Effector memory CD8-positive, alpha-beta T cell (primary cell): ENCODE measurements around the gene FAM184B.

ENCODE experiments used
- ATAC-seq: fragments of 150-1000 bp; cut with Tn5 transposase; replicated peaks from 2 replicates; pipeline ENCODE4 v1.10.0; 2021; ENCODE audit warnings: mild to moderate bottlenecking, moderate library complexity
- DNase-seq, 3 experiments: peaks; one replicate each; pipeline ENCODE4 v3.0.0; 2021
- H3K27ac Mint-ChIP-seq, 2 donors: one replicate each; pipeline ENCODE4 v1.8.0; 2022; ENCODE audit warnings: mild to moderate bottlenecking in 2 of 2, mixed read lengths in 2 of 2, moderate library complexity in 2 of 2
- H3K27me3 Mint-ChIP-seq, 2 donors: one replicate each; pipeline ENCODE4 v1.8.0; 2022; ENCODE audit warnings: mixed read lengths in 2 of 2
- H3K36me3 Mint-ChIP-seq: one replicate; pipeline ENCODE4 v1.8.0; 2022; ENCODE audit warnings: mild to moderate bottlenecking, moderate library complexity, mixed read lengths; ENCODE audit not compliant: insufficient read depth
- H3K4me1 Mint-ChIP-seq, 2 donors: one replicate each; pipeline ENCODE4 v1.8.0; 2022; ENCODE audit warnings: low read depth in 2 of 2, mixed read lengths in 2 of 2
- H3K4me3 Mint-ChIP-seq, 2 donors: one replicate each; pipeline ENCODE4 v1.8.0; 2022; ENCODE audit warnings: mild to moderate bottlenecking in 2 of 2, mixed read lengths in 2 of 2, moderate library complexity in 2 of 2
- H3K9me3 Mint-ChIP-seq, 2 donors: one replicate each; pipeline ENCODE4 v1.8.0; 2022; ENCODE audit warnings: mixed read lengths in 2 of 2

Gene FAM184B

GRCh38 chr4:17765514-17766286 is 15.7 kb downstream of the FAM184B start:
- Mint-ChIP-seq H3K4me1 (peaks cover 7 to 8% of the 10 kb centered on the region in 2 donors), H3K36me3 (no peaks in the 10 kb centered on the region), H3K27ac (peak overlapping the region; percentile 23 to 57), H3K4me3 (peak overlapping the region in 1 of 2 donors; percentile 42), H3K27me3 (peaks cover 19 to 24% of the 10 kb centered on the region in 2 donors), H3K9me3 (no peaks in the 10 kb centered on the region)
- DNase-seq: peak in 1 of 3 experiments; percentile 2
- peak; percentile 56 for ATAC-seq

- DNase-seq (no peak), ATAC-seq (no peak)
- Mint-ChIP-seq H3K36me3 (no peaks in the 10 kb centered on the region), H3K27me3 (peaks cover 13 to 19% of the 10 kb centered on the region in 2 donors), H3K4me1 (peaks cover 7 to 8% of the 10 kb centered on the region in 2 donors), H3K27ac (no peak overlapping the region), H3K9me3 (no peaks in the 10 kb centered on the region), H3K4me3 (no peak overlapping the region)
Observed at GRCh38 chr4:17763931-17764330, 17.5 kb downstream of the FAM184B start.

- Mint-ChIP-seq H3K27ac (no peak overlapping the region), H3K4me3 (no peak overlapping the region)
- DNase-seq: no peak
Observed at GRCh38 chr4:17763416-17763815, 18.0 kb downstream of the FAM184B start.

GRCh38 chr4:17762726-17763125 is 18.7 kb downstream of the FAM184B start:
- H3K9me3 Mint-ChIP-seq: no peaks in the 10 kb centered on the region
- no peak for DNase-seq
- H3K4me1 Mint-ChIP-seq: peaks cover 7 to 8% of the 10 kb centered on the region in 2 donors

More at GRCh38 chr4:17763416-17763815, 18.0 kb downstream of the FAM184B start:
- no peaks in the 10 kb centered on the region for H3K36me3 Mint-ChIP-seq
- no peaks in the 10 kb centered on the region for H3K9me3 Mint-ChIP-seq
- no peak for ATAC-seq
- H3K27me3 Mint-ChIP-seq: peaks cover 14 to 19% of the 10 kb centered on the region in 2 donors
- peaks cover 7 to 8% of the 10 kb centered on the region in 2 donors for H3K4me1 Mint-ChIP-seq

GRCh38 chr4:17761062-17761461 is 20.4 kb downstream of the FAM184B start:
- Mint-ChIP-seq H3K27ac (no peak overlapping the region), H3K4me3 (no peak overlapping the region), H3K4me1 (peaks cover 7 to 8% of the 10 kb centered on the region in 2 donors), H3K27me3 (peaks cover 14 to 19% of the 10 kb centered on the region in 2 donors), H3K36me3 (no peaks in the 10 kb centered on the region), H3K9me3 (no peaks in the 10 kb centered on the region)
- ATAC-seq: no peak
- no peak for DNase-seq

More at GRCh38 chr4:17762726-17763125, 18.7 kb downstream of the FAM184B start:
- Mint-ChIP-seq H3K4me3 (no peak overlapping the region), H3K27me3 (peaks cover 14 to 19% of the 10 kb centered on the region in 2 donors), H3K36me3 (no peaks in the 10 kb centered on the region), H3K27ac (no peak overlapping the region)
- no peak for ATAC-seq

- DNase-seq (no peak), ATAC-seq (no peak)
- H3K27me3 Mint-ChIP-seq: peaks cover 18 to 23% of the 10 kb centered on the region in 2 donors
- no peak overlapping the region for H3K27ac Mint-ChIP-seq
- no peak overlapping the region for H3K4me3 Mint-ChIP-seq
- no peaks in the 10 kb centered on the region for H3K36me3 Mint-ChIP-seq
- H3K4me1 Mint-ChIP-seq: peaks cover 3 to 4% of the 10 kb centered on the region in 2 donors
- no peaks in the 10 kb centered on the region for H3K9me3 Mint-ChIP-seq
Observed at GRCh38 chr4:17760626-17761025, 20.8 kb downstream of the FAM184B start.

- Mint-ChIP-seq H3K27ac (no peak overlapping the region), H3K36me3 (no peaks in the 10 kb centered on the region), H3K27me3 (peaks cover 28 to 33% of the 10 kb centered on the region in 2 donors), H3K9me3 (no peaks in the 10 kb centered on the region), H3K4me1 (no peaks in the 10 kb centered on the region), H3K4me3 (no peak overlapping the region)
- DNase-seq: no peak
- no peak for ATAC-seq
Observed at GRCh38 chr4:17758485-17758884, 22.9 kb downstream of the FAM184B start.

GRCh38 chr4:17757621-17758020 is 23.8 kb downstream of the FAM184B start:
- no peak for DNase-seq
- H3K4me3 Mint-ChIP-seq: no peak overlapping the region
- no peak for ATAC-seq
- peaks cover 34 to 38% of the 10 kb centered on the region in 2 donors for H3K27me3 Mint-ChIP-seq
- H3K4me1 Mint-ChIP-seq: no peaks in the 10 kb centered on the region
- H3K9me3 Mint-ChIP-seq: no peaks in the 10 kb centered on the region
- no peak overlapping the region for H3K27ac Mint-ChIP-seq
- no peaks in the 10 kb centered on the region for H3K36me3 Mint-ChIP-seq

GRCh38 chr4:17753646-17754045 is 27.8 kb downstream of the FAM184B start:
- Mint-ChIP-seq H3K27me3 (peaks cover 20 to 46% of the 10 kb centered on the region in 2 donors), H3K4me3 (no peak overlapping the region), H3K27ac (no peak overlapping the region), H3K4me1 (no peaks in the 10 kb centered on the region), H3K36me3 (no peaks in the 10 kb centered on the region), H3K9me3 (no peaks in the 10 kb centered on the region)
- ATAC-seq: no peak
- DNase-seq: no peak

- Mint-ChIP-seq H3K27ac (no peak overlapping the region), H3K9me3 (no peaks in the 10 kb centered on the region), H3K4me3 (no peak overlapping the region), H3K36me3 (no peaks in the 10 kb centered on the region), H3K27me3 (peaks cover 37 to 57% of the 10 kb centered on the region in 2 donors), H3K4me1 (no peaks in the 10 kb centered on the region)
- DNase-seq (no peak), ATAC-seq (no peak)
Observed at GRCh38 chr4:17740702-17741101, 40.7 kb downstream of the FAM184B start.

GRCh38 chr4:17736484-17736883 is 44.9 kb downstream of the FAM184B start:
- Mint-ChIP-seq H3K9me3 (no peaks in the 10 kb centered on the region), H3K4me3 (no peak overlapping the region), H3K27me3 (peaks cover 26 to 27% of the 10 kb centered on the region in 2 donors), H3K36me3 (no peaks in the 10 kb centered on the region), H3K4me1 (no peaks in the 10 kb centered on the region), H3K27ac (no peak overlapping the region)
- ATAC-seq: no peak
- no peak for DNase-seq

GRCh38 chr4:17726911-17727310 is 54.5 kb downstream of the FAM184B start:
- H3K4me3 Mint-ChIP-seq: no peak overlapping the region
- H3K27me3 Mint-ChIP-seq: peaks cover 27 to 65% of the 10 kb centered on the region in 2 donors
- ATAC-seq (no peak), DNase-seq (no peak)
- H3K27ac Mint-ChIP-seq: no peak overlapping the region
- peaks cover 0 to 13% of the 10 kb centered on the region in 2 donors for H3K9me3 Mint-ChIP-seq
- H3K36me3 Mint-ChIP-seq: peaks cover 3% of the 10 kb centered on the region
- no peaks in the 10 kb centered on the region for H3K4me1 Mint-ChIP-seq

GRCh38 chr4:17723648-17724047 is 57.8 kb downstream of the FAM184B start:
- Mint-ChIP-seq H3K36me3 (no peaks in the 10 kb centered on the region), H3K27me3 (peaks cover 22 to 55% of the 10 kb centered on the region in 2 donors), H3K4me1 (peaks cover 0 to 2% of the 10 kb centered on the region in 2 donors), H3K4me3 (no peak overlapping the region), H3K9me3 (peaks cover 0 to 6% of the 10 kb centered on the region in 2 donors), H3K27ac (no peak overlapping the region)
- DNase-seq (no peak), ATAC-seq (no peak)

GRCh38 chr4:17722356-17722700 is 59.1 kb downstream of the FAM184B start:
- Mint-ChIP-seq H3K4me3 (no peak overlapping the region), H3K4me1 (peaks cover 0 to 3% of the 10 kb centered on the region in 2 donors), H3K36me3 (no peaks in the 10 kb centered on the region), H3K27me3 (peaks cover 25 to 47% of the 10 kb centered on the region in 2 donors), H3K9me3 (peaks cover 0 to 4% of the 10 kb centered on the region in 2 donors), H3K27ac (no peak overlapping the region)
- no peak for DNase-seq
- no peak for ATAC-seq
